ENCODE measurements around the gene RAB5B.
"Not testable (repeated sequence)": the region's sequence is repeated elsewhere in the genome, so short reads cannot be mapped to it uniquely, and the experiment has no call there.

The RAB5B gene

GRCh38 chr12:55996201-55996714 lies 22.4 kb downstream of the RAB5B start:
- no peaks in the 10 kb centered on the region for H3K36me3 ChIP-seq (ENCODE audit: control insufficient read depth, insufficient read depth, low read length)

DNA sequence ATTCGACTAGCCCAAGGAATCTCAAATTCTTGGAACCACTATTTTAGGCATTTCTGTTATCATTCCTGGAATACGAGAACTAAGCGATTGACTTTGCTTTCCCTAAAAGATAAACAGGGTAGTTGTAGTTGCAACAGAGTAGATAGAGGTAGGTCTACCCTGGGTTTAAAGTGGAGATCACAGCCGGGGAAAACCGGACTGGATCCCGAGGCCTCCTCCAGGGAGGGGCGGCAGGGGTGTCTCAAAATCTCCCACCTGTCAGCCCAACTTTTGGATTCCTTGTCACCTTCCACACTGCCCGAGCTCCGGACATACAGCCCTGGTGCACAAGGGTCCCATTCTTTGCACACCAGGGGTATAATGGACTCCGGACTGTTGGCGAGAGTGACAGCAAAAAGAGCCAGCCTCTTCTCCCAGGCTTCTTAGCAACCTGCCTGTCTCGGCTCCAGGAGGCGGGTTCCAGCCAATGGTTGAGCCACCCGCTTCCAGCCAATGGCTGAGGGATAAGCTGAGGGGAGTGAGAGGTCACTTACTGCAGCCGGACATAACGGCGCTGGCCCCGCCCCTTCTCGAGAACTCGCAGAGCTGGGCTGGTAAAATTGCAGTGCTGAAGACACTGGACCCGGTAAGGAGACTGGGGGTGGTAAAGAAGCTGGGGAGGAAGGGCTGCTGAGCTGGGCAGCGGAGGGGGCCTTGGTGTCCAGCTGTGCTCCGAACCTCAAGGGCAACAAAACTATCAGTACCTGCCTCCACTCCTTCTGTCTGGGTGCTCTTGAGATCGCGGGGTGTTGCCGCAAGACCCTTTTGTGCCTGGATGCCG lies 23.0 kb downstream of the RAB5B start, which contains the start of gene SUOX:
Gene SUOX (plus strand): TSS at position 562 of the 820 bp plus-strand sequence. CDS start 4,946 bp downstream, outside the sequence.
- peak within 1 kb of the TSS; percentile 88 for H3K4me3 ChIP-seq (ENCODE audit: low read depth, low read length)
- peaks cover 10% of the 10 kb centered on the region for H3K79me2 ChIP-seq
- H3K36me3 ChIP-seq (ENCODE audit: control insufficient read depth, insufficient read depth, low read length): no peaks in the 10 kb centered on the region
- H2AFZ ChIP-seq: peak within 1 kb of the TSS; percentile 86
- H3K9me3 ChIP-seq (ENCODE audit: control insufficient read depth, low read length): no peaks in the 10 kb centered on the region
- no peaks in the 10 kb centered on the region for H3K27me3 ChIP-seq (ENCODE audit: control insufficient read depth, insufficient read depth, low read length)
- H3K27ac ChIP-seq: peak within 1 kb of the TSS; percentile 88
- no peak for TF ChIP-seq CTCF (IDR thresholded peaks at IDR 0.05)
- H3K9ac ChIP-seq: peak within 1 kb of the TSS; percentile 85
- peak within 1 kb of the TSS; percentile 97 for H3K4me2 ChIP-seq (ENCODE audit: low read length)
- H3K4me1 ChIP-seq: peaks cover 7% of the 10 kb centered on the region

More at GRCh38 chr12:55996201-55996714, 22.4 kb downstream of the RAB5B start:
- Histone ChIP-seq H3K4me1 (peaks cover 4% of the 10 kb centered on the region), H3K4me2 (ENCODE audit: low read length) (peak overlapping the region; percentile 97), H3K27ac (peak overlapping the region; percentile 88), H3K27me3 (ENCODE audit: control insufficient read depth, insufficient read depth, low read length) (no peaks in the 10 kb centered on the region), H3K79me2 (peaks cover 10% of the 10 kb centered on the region), H2AFZ (peak overlapping the region; percentile 86), H3K4me3 (ENCODE audit: low read depth, low read length) (peak overlapping the region; percentile 88), H3K9ac (no peak overlapping the region), H3K9me3 (ENCODE audit: control insufficient read depth, low read length) (no peaks in the 10 kb centered on the region)
- peak; percentile 92 for TF ChIP-seq CTCF (IDR thresholded peaks at IDR 0.05)

DNA sequence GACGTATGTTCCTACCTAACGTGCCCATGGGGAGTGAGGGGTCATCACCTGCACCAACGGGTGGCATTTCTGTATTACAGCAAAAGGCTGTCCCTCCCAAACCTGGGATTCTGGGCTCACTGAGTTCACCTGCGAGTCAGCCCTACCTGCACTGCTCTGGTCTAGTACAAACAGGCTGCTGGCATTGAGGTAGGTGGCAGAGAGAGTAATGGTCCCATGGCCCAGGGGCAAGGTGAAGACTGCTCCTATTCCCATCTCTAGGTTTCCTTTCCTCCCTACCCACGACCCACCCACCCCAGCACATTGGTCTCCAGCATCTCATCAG lies 23.6 kb downstream of the RAB5B start:
- H3K4me2 ChIP-seq (ENCODE audit: low read length): peak overlapping the region; percentile 97
- H3K27me3 ChIP-seq (ENCODE audit: control insufficient read depth, insufficient read depth, low read length): no peaks in the 10 kb centered on the region
- no peaks in the 10 kb centered on the region for H3K9me3 ChIP-seq (ENCODE audit: control insufficient read depth, low read length)
- H3K4me3 ChIP-seq (ENCODE audit: low read depth, low read length): peak overlapping the region; percentile 88
- H3K27ac ChIP-seq: peak overlapping the region; percentile 88
- peaks cover 11% of the 10 kb centered on the region for H3K4me1 ChIP-seq
- peak overlapping the region; percentile 85 for H3K9ac ChIP-seq
- peak overlapping the region; percentile 86 for H2AFZ ChIP-seq
- no peak for TF ChIP-seq CTCF (IDR thresholded peaks at IDR 0.05)
- peaks cover 10% of the 10 kb centered on the region for H3K79me2 ChIP-seq
- H3K36me3 ChIP-seq (ENCODE audit: control insufficient read depth, insufficient read depth, low read length): no peaks in the 10 kb centered on the region

GRCh38 chr12:55999522-55999921 lies 25.6 kb downstream of the RAB5B start:
- not testable (repeated sequence) for H3K27me3 ChIP-seq (ENCODE audit: control insufficient read depth, insufficient read depth, low read length); H3K79me2 ChIP-seq; H2AFZ ChIP-seq; H3K4me3 ChIP-seq (ENCODE audit: low read depth, low read length); H3K9me3 ChIP-seq (ENCODE audit: control insufficient read depth, low read length); H3K36me3 ChIP-seq (ENCODE audit: control insufficient read depth, insufficient read depth, low read length); H3K4me2 ChIP-seq (ENCODE audit: low read length); H3K27ac ChIP-seq; H3K9ac ChIP-seq
- peaks cover 11% of the 10 kb centered on the region for H3K4me1 ChIP-seq

DNA sequence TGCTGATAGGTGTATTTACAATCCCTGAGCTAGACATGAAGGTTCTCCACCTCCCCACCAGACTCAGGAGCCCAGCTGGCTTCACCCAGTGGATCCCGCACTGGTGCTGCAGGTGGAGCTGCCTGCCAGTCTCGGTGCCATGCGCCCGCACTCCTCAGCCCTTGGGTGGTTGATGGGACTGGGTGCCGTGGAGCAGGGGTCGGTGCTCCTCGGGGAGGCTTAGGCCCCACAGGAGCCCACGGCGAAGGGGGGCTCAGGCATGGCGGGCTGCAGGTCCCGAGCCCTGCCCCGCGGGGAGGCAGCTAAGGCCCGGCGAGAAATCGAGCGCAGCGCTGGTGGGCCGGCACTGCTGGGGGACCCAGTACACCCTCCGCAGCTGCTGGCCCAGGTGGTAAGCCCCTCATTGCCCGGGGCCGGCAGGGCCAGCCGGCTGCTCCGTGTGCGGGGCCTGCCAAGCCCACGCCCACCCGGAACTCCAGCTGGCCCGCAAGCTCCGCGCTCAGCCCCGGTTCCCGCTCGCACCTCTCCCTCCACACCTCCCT lies 26.2 kb downstream of the RAB5B start:
- H3K4me2 ChIP-seq (ENCODE audit: low read length); H3K9me3 ChIP-seq (ENCODE audit: control insufficient read depth, low read length); H3K79me2 ChIP-seq; H3K9ac ChIP-seq; H3K27me3 ChIP-seq (ENCODE audit: control insufficient read depth, insufficient read depth, low read length); H2AFZ ChIP-seq; H3K4me3 ChIP-seq (ENCODE audit: low read depth, low read length); H3K36me3 ChIP-seq (ENCODE audit: control insufficient read depth, insufficient read depth, low read length); H3K27ac ChIP-seq: not testable (repeated sequence)
- H3K4me1 ChIP-seq: peaks cover 11% of the 10 kb centered on the region

Measured in parathyroid adenoma (tissue), 2 donors.